HepG2 (cell line): ENCODE data around the gene TCF19. TPM values are rescaled to one million over a fixed set of nuclear protein-coding genes. Genes with fewer than 3 reads are reported as not detected.

Experiments used
- CCAR2 ChIP-seq: fragments of 200-400 bp; formaldehyde crosslinking; optimal IDR thresholded peaks from 2 replicates; pipeline ENCODE3; 2018; ENCODE audit warnings: low read depth, mild to moderate bottlenecking, low read length, moderate library complexity
- CEBPB ChIP-seq: IDR thresholded peaks from 2 replicates; pipeline ENCODE4 v1.6.1; 2011; ENCODE audit warnings: low read depth, low read length, improper control_type of control experiment, borderline replicate concordance
- ELK4 ChIP-seq: sonication (generic); formaldehyde crosslinking; IDR thresholded peaks from 2 replicates; pipeline ENCODE4 v1.9.0; 2021; ENCODE audit warnings: missing genetic modification reagents, borderline replicate concordance
- ETV6 ChIP-seq: sonication (generic); formaldehyde crosslinking; conservative IDR thresholded peaks from 2 replicates; pipeline ENCODE4 v1.4.0; 2020; ENCODE audit warnings: missing genetic modification reagents
- FOSL2 ChIP-seq: sonication (generic); formaldehyde crosslinking; IDR thresholded peaks from 2 replicates; pipeline ENCODE4 v1.4.0; 2020; ENCODE audit warnings: missing genetic modification reagents
- GLMP ChIP-seq: sonication (generic); formaldehyde crosslinking; IDR thresholded peaks from 2 replicates; pipeline ENCODE4 v1.9.0; 2021; ENCODE audit warnings: missing genetic modification reagents, mild to moderate bottlenecking, borderline replicate concordance
- HNRNPL ChIP-seq: fragments of 200-400 bp; formaldehyde crosslinking; IDR thresholded peaks from 2 replicates; pipeline ENCODE4 v1.6.1; 2017; ENCODE audit warnings: mild to moderate bottlenecking, low read depth, low read length
- HOXA9 ChIP-seq: sonication (generic); formaldehyde crosslinking; IDR thresholded peaks from 2 replicates; pipeline ENCODE4 v1.8.1; 2022; ENCODE audit warnings: missing genetic modification reagents, mild to moderate bottlenecking, moderate library complexity, borderline replicate concordance
- MLLT10 ChIP-seq: sonication (generic); formaldehyde crosslinking; IDR thresholded peaks from 2 replicates; pipeline ENCODE4 v1.4.0; 2020; ENCODE audit warnings: missing genetic modification reagents
- PHF8 ChIP-seq: sonication (generic); formaldehyde crosslinking; IDR thresholded peaks from 2 replicates; pipeline ENCODE4 v1.5.0; 2020; ENCODE audit warnings: missing genetic modification reagents
- RNF219 ChIP-seq: sonication (generic); formaldehyde crosslinking; IDR thresholded peaks from 2 replicates; pipeline ENCODE4 v1.5.0; 2020; ENCODE audit warnings: mild to moderate bottlenecking, missing genetic modification reagents
- SNAPC2 ChIP-seq: sonication (generic); formaldehyde crosslinking; IDR thresholded peaks from 2 replicates; pipeline ENCODE4 v1.8.1; 2022; ENCODE audit warnings: mild to moderate bottlenecking, missing genetic modification reagents
- STAG1 ChIP-seq: sonication (generic); formaldehyde crosslinking; IDR thresholded peaks from 2 replicates; pipeline ENCODE4 v1.4.0; 2020; ENCODE audit warnings: missing genetic modification reagents
- YY1 ChIP-seq: IDR thresholded peaks from 2 replicates; pipeline ENCODE4 v1.6.1; 2011; ENCODE audit warnings: low read length, low read depth, moderate library complexity, mild to moderate bottlenecking; ENCODE audit not compliant: insufficient read depth, insufficient replicate concordance
- ZFP62 ChIP-seq: sonication (generic); formaldehyde crosslinking; IDR thresholded peaks from 2 replicates; pipeline ENCODE4 v1.4.0; 2020; ENCODE audit warnings: missing genetic modification reagents
- ZNF207 ChIP-seq: fragments of 450-650 bp; IDR thresholded peaks from 2 replicates; pipeline ENCODE4 v1.6.1; 2016; ENCODE audit warnings: antibody characterized with exemption, borderline replicate concordance
- ZNF234 ChIP-seq: sonication (generic); formaldehyde crosslinking; conservative IDR thresholded peaks from 2 replicates; pipeline ENCODE4 v1.5.1; 2020; ENCODE audit warnings: mild to moderate bottlenecking, missing genetic modification reagents
- ZNF430 ChIP-seq: sonication (generic); formaldehyde crosslinking; IDR thresholded peaks from 2 replicates; pipeline ENCODE4 v1.9.0; 2021; ENCODE audit warnings: mild to moderate bottlenecking, missing genetic modification reagents
- ZNF484 ChIP-seq: sonication (generic); formaldehyde crosslinking; IDR thresholded peaks from 2 replicates; pipeline ENCODE4 v1.5.1; 2020; ENCODE audit warnings: mild to moderate bottlenecking, low read depth, missing genetic modification reagents, borderline replicate concordance
- ZNF512B ChIP-seq: sonication (generic); formaldehyde crosslinking; IDR thresholded peaks from 2 replicates; pipeline ENCODE4 v1.5.1; 2020; ENCODE audit warnings: missing genetic modification reagents, mild to moderate bottlenecking, borderline replicate concordance
- polyA plus RNA-seq, 8 experiments: library from polyadenylated mRNA; depleted of rRNA in 3 of 8; stranded (reverse) in 7 of 8; unstranded in 1 of 8; fragments of >200 nt; fragmentation: Illumina TruSeq in 4 of 8; extraction: Trizol in 4 of 8; gene quantifications; 2 replicates each; pipeline versions ENCODE4 v1.2.1 to v1.2.3, GENCODE V29; 2011 to 2016; ENCODE audit warnings: low read depth in 4 of 8, missing spikeins in 1 of 8, mixed read lengths in 1 of 8; ENCODE audit not compliant: insufficient read depth in 1 of 8
- total RNA-seq, 5 experiments: library from RNA; depleted of rRNA; stranded (reverse); fragments of >200 nt; fragmentation: Illumina TruSeq; extraction: Trizol; gene quantifications; 2 replicates each; pipeline ENCODE4 v1.2.3, GENCODE V29; 2016; ENCODE audit warnings: low read depth in 1 of 5

The TCF19 gene
- total and polyA plus RNA-seq, 2 of the 13 experiments (the other 11 are each of a cell fraction or from before 2014, with no cell fraction given), result 4.9 to 22.2 TPM

- no peak for TF ChIP-seq MLLT10 (CRISPR knock-in tag)
- TF ChIP-seq HNRNPL, result peak; percentile 42; the same call in 1 of the 2 replicates
- TF ChIP-seq RNF219, result no peak
- 0 out of 2 replicates have a peak, but pooled peaks have one; percentile 29 for TF ChIP-seq FOSL2 (CRISPR knock-in tag)
- no peak for TF ChIP-seq ZNF207
- TF ChIP-seq ZNF512B (CRISPR knock-in tag), result no peak
- no peak for TF ChIP-seq CCAR2
- TF ChIP-seq HOXA9, result no peak
- no peak for TF ChIP-seq ZNF234 (CRISPR knock-in tag)
- no peak for TF ChIP-seq GLMP (CRISPR knock-in tag)
- no peak for TF ChIP-seq ETV6 (CRISPR knock-in tag)
- TF ChIP-seq PHF8 (CRISPR knock-in tag), result 0 out of 2 replicates have a peak, but pooled peaks have one; percentile 40
- no peak for TF ChIP-seq ZNF430
- no peak for TF ChIP-seq ELK4
- no peak for TF ChIP-seq SNAPC2
- TF ChIP-seq YY1, result peak; percentile 27
- TF ChIP-seq ZFP62 (CRISPR knock-in tag), result no peak
- no peak for TF ChIP-seq ZNF484 (CRISPR knock-in tag)
- TF ChIP-seq CEBPB, result no peak
- TF ChIP-seq STAG1 (CRISPR knock-in tag), result 0 out of 2 replicates have a peak, but pooled peaks have one; percentile 18
These were observed 39.3 kb downstream of the TCF19 start (continued) for GRCh38 chr6:31197559-31198305.
